GM12878 (cell line): ENCODE results near the gene DGKQ. TPM values are rescaled to one million over a fixed set of nuclear protein-coding genes. Genes with fewer than 3 reads are reported as not detected.

ENCODE experiments used
- ATAC-seq: fragments of 200-7000 bp; cut with Tn5 transposase; 3 replicates; pipeline ENCODE4 v1.9.1; 2020; ENCODE audit warnings: mild to moderate bottlenecking, moderate library complexity
- BruUV-seq: library from RNA; stranded (reverse); fragments of 400-500 nt; replicated peaks from 2 replicates; lab custom pipeline; 2021; lab: Mats Ljungman, UMichigan
- CTCF ChIA-PET: fragments of 300-600 bp; sonication (Branson Sonifier 250); formaldehyde crosslinking; extraction: SDS; loops from one replicate; lab custom pipeline; 2021; ENCODE audit warnings: inconsistent platforms; lab: Yijun Ruan, JAX
- POLR2A ChIA-PET: fragments of 350-600 bp; formaldehyde crosslinking; extraction: SDS; loops from one replicate; lab custom pipeline; 2021; ENCODE audit warnings: inconsistent platforms; lab: Charles Lee
- RAD21 ChIA-PET: fragments of 300-600 bp; sonication (Branson Sonifier 250); formaldehyde crosslinking; loops from one replicate; lab custom pipeline; 2023; ENCODE audit warnings: antibody characterized with exemption; ENCODE audit not compliant: unreplicated experiment; lab: Charles Lee
- SMC1A ChIA-PET: fragments of 300-600 bp; sonication (Branson Sonifier 250); formaldehyde crosslinking; loops from one replicate; lab custom pipeline; 2023; ENCODE audit not compliant: unreplicated experiment, uncharacterized antibody; lab: Charles Lee
- DNase-seq: peaks from one replicate; pipeline ENCODE4 v3.0.0-alpha.2; 2011; ENCODE audit warnings: low read depth, low spot score
- FAIRE-seq: peaks from 3 replicates; lab custom pipeline; 2011; peaks lifted over from hg19 to GRCh38; lab: Jason Lieb, UNC
- H2AFZ ChIP-seq: 2 replicates; pipeline ENCODE4 v1.6.0; 2011; ENCODE audit warnings: low read depth, low read length, control low read depth; ENCODE audit not compliant: control insufficient read depth
- H3K27ac ChIP-seq: 2 replicates; pipeline ENCODE4 v1.5.1; 2011; ENCODE audit warnings: control low read depth; ENCODE audit not compliant: control insufficient read depth, insufficient read depth
- H3K27me3 ChIP-seq, 2 experiments: replicated peaks in 1 of 2; 2 replicates each; pipeline versions ENCODE4 v1.6.0 to v1.6.1; 2011; ENCODE audit warnings: low read length in 1 of 2; ENCODE audit not compliant: control insufficient read depth in 2 of 2, insufficient read depth in 2 of 2
- H3K36me3 ChIP-seq, 2 experiments: 2 replicates each; pipeline ENCODE4 v1.5.1; 2011; ENCODE audit warnings: low read length in 1 of 2; ENCODE audit not compliant: control insufficient read depth in 2 of 2, insufficient read depth in 2 of 2
- H3K4me1 ChIP-seq: 2 replicates; pipeline ENCODE4 v1.6.1; 2011; ENCODE audit warnings: mild to moderate bottlenecking, low read length, moderate library complexity, mixed read lengths; ENCODE audit not compliant: control insufficient read depth, insufficient read depth
- H3K4me2 ChIP-seq: 2 replicates; pipeline ENCODE4 v1.6.0; 2011; ENCODE audit warnings: control low read depth; ENCODE audit not compliant: control insufficient read depth, insufficient read depth
- H3K4me3 ChIP-seq: fragments of 200-600 bp; sonication (generic); 2 replicates; pipeline ENCODE4 v1.5.1; 2016
- H3K79me2 ChIP-seq: 2 replicates; pipeline ENCODE4 v1.6.0; 2011; ENCODE audit warnings: low read length; ENCODE audit not compliant: control insufficient read depth, insufficient read depth
- H3K9ac ChIP-seq: 2 replicates; pipeline ENCODE4 v1.8.0; 2011; ENCODE audit warnings: low read length, control low read depth, mixed read lengths; ENCODE audit not compliant: control insufficient read depth, insufficient read depth
- H3K9me3 ChIP-seq: replicated peaks from 3 replicates; pipeline ENCODE4 v1.5.1; 2011; ENCODE audit warnings: mild to moderate bottlenecking, low read length; ENCODE audit not compliant: control insufficient read depth, insufficient read depth
- H4K20me1 ChIP-seq: 2 replicates; pipeline ENCODE4 v1.6.0; 2011; ENCODE audit not compliant: control insufficient read depth, insufficient read depth
- ATF7 ChIP-seq: fragments of 450-650 bp; IDR thresholded peaks from 2 replicates; pipeline ENCODE4 v1.6.1; 2016; ENCODE audit warnings: low read depth, mild to moderate bottlenecking
- CTCF ChIP-seq, 3 experiments: IDR thresholded peaks in 2 of 3; conservative IDR thresholded peaks in 1 of 3; 2 replicates each; pipeline ENCODE4 v1.5.1; 2011; ENCODE audit warnings: low read depth in 3 of 3, low read length in 3 of 3, mild to moderate bottlenecking in 3 of 3, control low read depth in 2 of 3, moderate library complexity in 2 of 3, inconsistent platforms in 1 of 3, mixed read lengths in 1 of 3; ENCODE audit not compliant: control insufficient read depth in 2 of 3, insufficient read depth in 1 of 3; ENCODE audit errors: extremely low read depth in 1 of 3
- DPF2 ChIP-seq: fragments of 450-650 bp; IDR thresholded peaks from 2 replicates; pipeline ENCODE4 v1.6.1; 2017; ENCODE audit warnings: mild to moderate bottlenecking
- EGR1 ChIP-seq, 2 experiments: IDR thresholded peaks; 1 replicate in 1 of 2; 2 replicates in 1 of 2; pipeline ENCODE4 v1.6.1; 2011 to 2012; ENCODE audit warnings: low read depth in 2 of 2, low read length in 2 of 2, borderline replicate concordance in 1 of 2, mild to moderate bottlenecking in 1 of 2, moderate library complexity in 1 of 2
- EP300 ChIP-seq, 2 experiments: fragments of 150-350 bp in 1 of 2; IDR thresholded peaks; 2 replicates each; pipeline ENCODE4 v1.6.1; 2011 to 2012; ENCODE audit warnings: low read depth in 2 of 2, low read length in 2 of 2, borderline replicate concordance in 1 of 2, improper control_type of control experiment in 1 of 2, inconsistent platforms in 1 of 2; ENCODE audit not compliant: control insufficient read depth in 1 of 2
- IKZF2 ChIP-seq, 2 experiments: fragments of 450-650 bp; IDR thresholded peaks; 2 replicates each; pipeline ENCODE4 v1.6.1; 2017; ENCODE audit warnings: mild to moderate bottlenecking in 2 of 2, moderate library complexity in 2 of 2
- NFYB ChIP-seq: IDR thresholded peaks from 2 replicates; pipeline ENCODE4 v1.6.1; 2011; ENCODE audit warnings: low read depth, mild to moderate bottlenecking, low read length, improper control_type of control experiment, moderate library complexity; ENCODE audit not compliant: insufficient read depth
- PAX5 ChIP-seq: IDR thresholded peaks from 2 replicates; pipeline ENCODE4 v1.6.1; 2011; ENCODE audit warnings: low read depth, low read length, borderline replicate concordance
- POLR2A ChIP-seq: IDR thresholded peaks from 2 replicates; pipeline ENCODE4 v1.6.1; 2011; ENCODE audit warnings: low read depth, mild to moderate bottlenecking, low read length
- RAD21 ChIP-seq: IDR thresholded peaks from 2 replicates; pipeline ENCODE4 v1.6.1; 2011; ENCODE audit warnings: mild to moderate bottlenecking, low read depth, low read length, moderate library complexity; ENCODE audit not compliant: insufficient read depth
- RB1 ChIP-seq: fragments of 450-650 bp; formaldehyde crosslinking; IDR thresholded peaks from 2 replicates; pipeline ENCODE4 v1.6.1; 2017; ENCODE audit warnings: mild to moderate bottlenecking, borderline replicate concordance
- SRF ChIP-seq, 2 experiments: IDR thresholded peaks; 2 replicates each; pipeline ENCODE4 v1.6.1; 2011; ENCODE audit warnings: low read depth in 2 of 2, low read length in 2 of 2, mild to moderate bottlenecking in 1 of 2, moderate library complexity in 1 of 2
- USF2 ChIP-seq: IDR thresholded peaks from 2 replicates; pipeline ENCODE4 v1.6.1; 2011; ENCODE audit warnings: low read depth, low read length, improper control_type of control experiment, borderline replicate concordance
- WRNIP1 ChIP-seq: IDR thresholded peaks from 2 replicates; pipeline ENCODE4 v1.6.1; 2011; ENCODE audit warnings: low read depth, low read length, improper control_type of control experiment, borderline replicate concordance
- ZNF384 ChIP-seq: IDR thresholded peaks from 2 replicates; pipeline ENCODE4 v1.6.1; 2012; ENCODE audit warnings: low read depth, mild to moderate bottlenecking, low read length, improper control_type of control experiment, borderline replicate concordance
- WGBS: methylation state at CpG from one replicate; pipeline ENCODE4 v1.1.6; 2016; ENCODE audit warnings: low lambda C conversion rate; ENCODE audit not compliant: insufficient replicate concordance, insufficient coverage; ENCODE audit errors: missing lambda C conversion rate; 5-methylcytosine and 5-hydroxymethylcytosine counted together
- in situ Hi-C: fragments of 300-500 bp; cut with MboI; formaldehyde crosslinking; loops from 9 replicates; pipeline ENCODE4 v1.14.3; 2018; ENCODE audit warnings: mixed read lengths
- intact Hi-C: fragments of 100-400 bp; cut with micrococcal nuclease; formaldehyde crosslinking; loops from one replicate; pipeline ENCODE4 v1.14.2; 2022; ENCODE audit not compliant: unreplicated experiment
- polyA plus RNA-seq, 11 experiments: library from polyadenylated mRNA; depleted of rRNA in 4 of 11; unstranded in 6 of 11; stranded (reverse) in 5 of 11; fragments of >200 nt; fragmentation: Nextera tagmentation in 4 of 11; fragmentation: Illumina TruSeq in 1 of 11; extraction: Ambion mirVana in 4 of 11; extraction: Trizol in 1 of 11; gene quantifications; 1 replicate in 1 of 11; 2 replicates in 10 of 11; pipeline versions ENCODE4 v1.2.1 to v1.2.3, GENCODE V29; 2011 to 2016; ENCODE audit warnings: inconsistent platforms in 2 of 11, missing spikeins in 2 of 11, low read depth in 1 of 11
- total RNA-seq, 4 experiments: library from RNA; depleted of rRNA in 3 of 4; stranded (reverse); fragments of >200 nt in 3 of 4; fragmentation: Illumina TruSeq in 1 of 4; extraction: Trizol in 1 of 4; gene quantifications; 2 replicates each; pipeline versions ENCODE4 v1.2.1 to v1.2.3, GENCODE V29; 2013 to 2021

The DGKQ gene
- total and polyA plus RNA-seq, 10 of the 15 experiments (the other 5 are each of a cell fraction or from before 2014, with no cell fraction given), result 0.11 to 10.5 (median 1.4) TPM

GRCh38 chr4:995311-996026 is 22.1 kb upstream of the DGKQ start:
- no peak for TF ChIP-seq DPF2
- TF ChIP-seq RAD21, result peak; percentile 33
- no peak for TF ChIP-seq WRNIP1
- no peak for TF ChIP-seq EGR1 (IDR thresholded peaks at IDR 0.05; ENCODE audit: borderline replicate concordance in 1 of 2, low read depth in 2 of 2, low read length in 2 of 2)
- TF ChIP-seq IKZF2 (IDR thresholded peaks at IDR 0.05), result no peak
- TF ChIP-seq CTCF (IDR thresholded peaks at IDR 0.05 in 2 of 3, conservative IDR thresholded peaks at IDR 0.05 in 1 of 3; ENCODE audit: control insufficient read depth in 2 of 3, extremely low read depth in 1 of 3, insufficient read depth in 1 of 3, low read depth in 3 of 3, low read length in 3 of 3), result peak in 1 of 3 experiments; percentile 17; a peak in 1 of 6 replicates
- TF ChIP-seq EP300 (IDR thresholded peaks at IDR 0.05; ENCODE audit: borderline replicate concordance in 1 of 2, control insufficient read depth in 1 of 2, low read depth in 2 of 2, low read length in 2 of 2), result no peak
- no peak for TF ChIP-seq PAX5
- no peak for TF ChIP-seq ZNF384
- TF ChIP-seq USF2, result no peak
- no peak for TF ChIP-seq POLR2A
- TF ChIP-seq SRF (IDR thresholded peaks at IDR 0.05; ENCODE audit: low read depth in 2 of 2, low read length in 2 of 2), result no peak
- no peak for TF ChIP-seq RB1
- TF ChIP-seq NFYB, result no peak
- TF ChIP-seq ATF7, result no peak
- no peaks in the 10 kb centered on the region for H3K79me2 ChIP-seq
- POLR2A ChIA-PET, result no interaction called here
- H3K4me1 ChIP-seq, result no peaks in the 10 kb centered on the region
- no peak overlapping the region for H3K4me3 ChIP-seq
- H3K4me2 ChIP-seq, result no peak overlapping the region
- FAIRE-seq, result no peak
- DNase-seq, result no peak
- no peaks in the 10 kb centered on the region for H3K9me3 ChIP-seq
- WGBS, result 73% methylated on average over 20 of the region's 23 CpGs
- RAD21 ChIA-PET, result no interaction called here
- no peak overlapping the region for H3K9ac ChIP-seq
- no peak overlapping the region for H3K27ac ChIP-seq
- CTCF ChIA-PET, result no interaction called here
- in situ Hi-C loops, result no loop called here
- SMC1A ChIA-PET, result no interaction called here
- peaks cover 2 to 3% of the 10 kb centered on the region in 2 experiments for H3K27me3 ChIP-seq
- intact Hi-C loops, result no loop called here
- no peak for ATAC-seq
- BruUV-seq, result no TSS peak
- H2AFZ ChIP-seq, result no peak overlapping the region
- H4K20me1 ChIP-seq, result no peaks in the 10 kb centered on the region
- H3K36me3 ChIP-seq, result no peaks in the 10 kb centered on the region
